Fibroblast of peridontal ligament (primary cell): ENCODE measurements around the gene CDC23.
A peak's percentile ranks its signal among the peaks of the same experiment; 100 is the strongest.
"Not testable (repeated sequence)": the region's sequence is repeated elsewhere in the genome, so short reads cannot be mapped to it uniquely, and the experiment has no call there.

Experiments
- DNase-seq: peaks from one replicate; pipeline ENCODE4 v3.0.0-alpha.2; 2010; ENCODE audit errors: extremely low read depth

Gene CDC23, protein sequence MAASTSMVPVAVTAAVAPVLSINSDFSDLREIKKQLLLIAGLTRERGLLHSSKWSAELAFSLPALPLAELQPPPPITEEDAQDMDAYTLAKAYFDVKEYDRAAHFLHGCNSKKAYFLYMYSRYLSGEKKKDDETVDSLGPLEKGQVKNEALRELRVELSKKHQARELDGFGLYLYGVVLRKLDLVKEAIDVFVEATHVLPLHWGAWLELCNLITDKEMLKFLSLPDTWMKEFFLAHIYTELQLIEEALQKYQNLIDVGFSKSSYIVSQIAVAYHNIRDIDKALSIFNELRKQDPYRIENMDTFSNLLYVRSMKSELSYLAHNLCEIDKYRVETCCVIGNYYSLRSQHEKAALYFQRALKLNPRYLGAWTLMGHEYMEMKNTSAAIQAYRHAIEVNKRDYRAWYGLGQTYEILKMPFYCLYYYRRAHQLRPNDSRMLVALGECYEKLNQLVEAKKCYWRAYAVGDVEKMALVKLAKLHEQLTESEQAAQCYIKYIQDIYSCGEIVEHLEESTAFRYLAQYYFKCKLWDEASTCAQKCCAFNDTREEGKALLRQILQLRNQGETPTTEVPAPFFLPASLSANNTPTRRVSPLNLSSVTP

DNA sequence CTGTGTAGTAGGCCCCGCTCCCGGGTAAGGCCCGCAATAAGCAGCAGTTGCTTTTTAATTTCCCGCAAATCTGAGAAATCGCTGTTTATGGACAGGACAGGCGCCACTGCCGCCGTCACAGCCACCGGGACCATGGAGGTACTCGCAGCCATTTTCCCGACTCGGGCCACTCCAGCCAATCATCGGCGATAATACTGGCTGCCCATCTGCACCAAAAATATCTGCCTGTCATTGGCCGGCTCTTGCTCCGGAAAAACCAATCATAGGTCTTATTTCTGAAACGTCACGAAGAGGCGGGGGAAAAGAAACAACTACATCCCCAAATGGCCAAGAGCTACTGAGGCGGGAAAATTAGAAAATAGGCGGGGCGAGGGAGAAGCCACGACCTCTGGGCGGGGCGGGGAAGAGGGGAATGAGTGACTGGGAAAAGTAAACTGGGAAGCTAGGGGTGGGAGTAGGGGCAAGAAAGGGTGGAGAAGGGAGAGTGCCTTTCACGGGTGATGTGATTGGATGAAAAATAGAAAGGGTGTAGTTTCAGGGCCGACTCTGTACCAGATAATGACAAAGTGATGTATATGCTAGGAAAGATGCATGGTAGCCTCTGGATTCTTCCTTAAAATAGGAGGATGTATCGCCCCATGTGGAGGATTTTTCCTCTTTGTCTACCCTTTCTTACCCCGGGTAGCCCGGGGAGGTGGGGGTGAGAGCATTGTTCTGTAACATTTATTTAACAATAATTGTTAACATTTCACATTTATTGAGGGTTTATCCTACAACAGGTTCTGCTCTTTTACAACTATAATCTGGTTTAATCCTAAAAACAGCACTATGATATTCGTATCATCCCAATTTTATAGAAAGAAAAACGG is at the start of gene CDC23:
Gene CDC23, minus strand, starts transcription at position 163 of the 869 bp plus-strand sequence. Its CDS starts 11 bp downstream, at position 152.
- peak; percentile 98 for DNase-seq

DNA sequence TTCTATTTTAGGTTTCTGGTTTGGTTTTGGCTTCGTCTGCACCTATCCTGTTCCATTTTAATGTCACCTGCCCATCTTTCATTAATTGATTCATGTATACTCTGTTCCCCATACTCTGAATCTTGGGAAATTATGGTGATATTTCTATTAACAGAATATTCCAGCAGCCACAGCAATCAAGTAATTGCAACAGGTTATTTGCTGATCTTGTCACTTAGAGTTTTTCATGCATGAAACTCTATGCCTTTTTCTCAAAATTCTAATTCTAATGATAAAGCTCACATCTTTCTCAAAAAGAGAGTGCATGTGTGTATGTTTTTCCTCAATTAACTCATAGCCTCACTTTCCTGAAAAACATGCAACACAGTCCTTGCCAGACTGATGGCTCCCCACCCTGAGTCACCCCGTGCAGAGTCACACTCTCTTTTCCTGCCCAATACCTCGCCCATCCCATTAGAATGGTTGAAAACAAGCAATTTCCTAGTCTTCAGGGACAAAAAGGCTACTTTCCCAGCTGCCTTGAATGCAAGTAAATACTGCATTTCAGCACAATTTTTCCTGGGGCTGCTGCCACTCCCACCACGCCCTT is 45.7 kb upstream of the CDC23 start:
- DNase-seq = no peak

DNA sequence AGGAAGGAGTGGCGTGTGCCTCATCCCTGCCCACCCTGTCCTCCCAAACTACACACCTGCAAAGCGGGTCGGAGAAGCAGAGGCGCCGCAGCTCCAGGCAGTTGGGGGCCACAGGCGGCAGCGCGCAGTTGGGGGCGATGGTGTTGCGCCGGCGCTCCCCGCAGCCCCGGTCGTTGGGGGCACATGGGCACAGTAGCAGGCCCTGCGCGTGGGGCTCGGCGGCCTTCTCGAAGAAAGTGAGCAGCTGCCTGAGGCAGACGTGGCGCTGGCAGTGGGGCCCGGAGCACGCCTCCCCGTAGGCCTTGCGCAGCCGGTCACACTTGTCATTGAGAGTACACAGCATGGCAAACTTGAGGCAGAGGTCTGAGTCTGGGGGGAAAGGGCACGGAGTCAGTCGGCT is 44.5 kb upstream of the CDC23 start:
- DNase-seq = no peak

DNA sequence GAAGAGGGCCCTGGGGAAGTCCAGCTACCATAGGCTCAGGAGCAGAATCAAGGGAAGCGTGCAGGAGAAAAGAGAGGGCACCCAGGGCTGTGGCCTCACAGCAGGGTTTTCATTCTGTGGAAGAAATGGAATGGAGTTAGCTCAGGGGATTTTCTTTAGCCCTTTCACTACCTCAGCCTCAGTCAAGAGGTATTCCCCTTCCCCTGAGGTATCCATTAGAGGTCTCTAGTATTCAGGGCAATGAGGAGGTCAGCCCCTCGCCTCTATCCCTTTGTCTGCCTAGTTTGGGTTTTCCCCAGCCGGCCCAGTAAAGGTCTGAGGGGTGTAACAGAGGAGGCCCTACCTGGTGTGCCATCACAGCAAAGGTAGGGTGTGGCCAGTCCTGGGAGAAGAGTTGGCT is 39.8 kb upstream of the CDC23 start:
- DNase-seq = no peak

DNA sequence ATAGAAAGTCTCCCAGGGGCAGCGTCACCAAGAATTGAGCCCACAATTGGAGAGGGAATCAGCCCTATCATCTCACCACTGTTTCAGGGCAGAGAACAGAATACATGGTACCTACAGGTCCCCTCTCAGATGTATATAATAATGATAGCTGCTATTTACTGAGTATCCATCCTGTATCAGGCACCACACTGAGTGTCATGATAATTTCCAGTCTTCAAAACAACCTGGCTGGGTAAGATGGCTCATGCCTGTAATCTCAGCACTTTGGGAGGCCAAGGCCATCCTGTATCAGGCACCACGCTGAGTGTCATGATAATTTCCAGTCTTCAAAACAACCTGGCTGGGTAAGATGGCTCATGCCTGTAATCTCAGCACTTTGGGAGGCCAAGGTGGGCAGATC is 34.7 kb upstream of the CDC23 start:
- DNase-seq = not testable (repeated sequence)

DNA sequence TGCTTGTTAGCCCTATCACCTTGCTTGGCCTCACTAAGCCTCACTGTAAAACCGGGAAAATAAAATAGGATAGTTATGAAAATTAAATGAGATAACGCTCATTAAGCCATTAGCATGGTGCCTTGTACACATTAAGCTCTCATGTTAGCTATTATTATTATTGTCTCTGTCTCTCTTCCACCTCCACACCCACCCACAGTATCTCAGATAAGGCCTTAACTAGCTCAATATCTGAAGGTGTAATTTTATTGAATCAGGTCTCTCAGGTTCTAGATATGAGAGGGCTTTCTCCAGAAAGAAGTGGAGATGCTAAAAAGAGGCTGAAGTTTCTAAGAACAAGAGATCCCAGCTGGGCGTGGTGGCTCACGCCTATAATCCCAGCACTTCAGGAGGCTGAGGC is 33.7 kb upstream of the CDC23 start:
- no peak for DNase-seq

DNA sequence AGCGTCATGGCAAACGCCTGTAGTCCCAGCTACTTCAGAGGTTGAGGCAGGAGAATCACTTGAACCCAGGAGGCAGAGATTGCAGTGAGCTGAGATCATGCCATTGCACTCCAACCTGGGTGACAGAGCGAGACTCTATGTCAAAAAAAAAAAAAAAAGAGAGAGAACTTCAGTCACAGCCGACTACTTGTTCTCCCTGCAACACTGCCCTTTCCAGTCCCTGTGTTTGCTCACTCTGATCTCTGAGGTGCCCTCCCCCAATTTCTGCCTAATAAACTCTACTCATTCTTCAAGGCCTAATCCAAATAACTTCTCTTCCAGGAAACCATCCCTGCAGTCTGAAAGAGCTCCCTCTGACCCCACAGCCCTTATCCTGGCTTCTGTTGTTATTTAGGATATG is 33.2 kb upstream of the CDC23 start:
- DNase-seq = no peak

DNA sequence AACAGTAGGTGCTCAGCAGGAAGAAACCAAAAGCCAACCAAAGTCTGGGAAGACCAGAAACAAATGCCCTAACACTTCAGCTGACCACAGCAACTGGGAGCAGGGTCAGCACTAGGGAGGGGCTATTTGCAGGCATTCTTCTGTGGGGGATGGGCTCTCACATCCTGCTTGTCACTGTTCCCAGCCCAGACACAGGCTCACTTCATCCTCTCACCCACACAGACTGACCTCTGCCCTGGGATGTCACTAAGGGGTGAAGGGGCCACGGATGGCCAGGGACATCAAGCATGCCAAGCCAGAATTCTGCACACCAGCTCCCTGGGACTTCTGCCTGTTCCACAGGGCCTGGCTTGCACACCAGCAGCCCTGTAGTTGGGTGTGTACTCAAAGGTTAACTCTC is 32.6 kb upstream of the CDC23 start:
- no peak for DNase-seq

DNA sequence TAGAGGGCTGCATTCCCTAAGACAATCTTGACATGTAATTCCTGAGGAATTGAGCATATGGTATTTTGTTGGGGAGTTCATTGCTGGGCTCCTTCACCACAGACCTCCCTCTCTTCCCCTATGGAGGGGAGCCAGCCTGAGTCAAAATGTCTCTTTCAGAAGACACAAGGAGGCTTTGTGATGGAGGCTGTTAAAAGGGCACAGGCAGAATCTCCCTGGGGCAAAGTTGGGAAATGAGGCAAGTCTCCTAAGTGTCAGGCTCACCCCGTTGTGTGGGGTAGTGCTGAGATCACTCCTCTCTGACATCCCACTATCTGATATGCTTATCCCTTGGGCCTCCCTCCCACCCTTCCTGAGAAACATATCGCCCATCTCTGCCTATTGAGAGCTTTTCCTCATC is 30.7 kb upstream of the CDC23 start:
- DNase-seq = no peak

DNA sequence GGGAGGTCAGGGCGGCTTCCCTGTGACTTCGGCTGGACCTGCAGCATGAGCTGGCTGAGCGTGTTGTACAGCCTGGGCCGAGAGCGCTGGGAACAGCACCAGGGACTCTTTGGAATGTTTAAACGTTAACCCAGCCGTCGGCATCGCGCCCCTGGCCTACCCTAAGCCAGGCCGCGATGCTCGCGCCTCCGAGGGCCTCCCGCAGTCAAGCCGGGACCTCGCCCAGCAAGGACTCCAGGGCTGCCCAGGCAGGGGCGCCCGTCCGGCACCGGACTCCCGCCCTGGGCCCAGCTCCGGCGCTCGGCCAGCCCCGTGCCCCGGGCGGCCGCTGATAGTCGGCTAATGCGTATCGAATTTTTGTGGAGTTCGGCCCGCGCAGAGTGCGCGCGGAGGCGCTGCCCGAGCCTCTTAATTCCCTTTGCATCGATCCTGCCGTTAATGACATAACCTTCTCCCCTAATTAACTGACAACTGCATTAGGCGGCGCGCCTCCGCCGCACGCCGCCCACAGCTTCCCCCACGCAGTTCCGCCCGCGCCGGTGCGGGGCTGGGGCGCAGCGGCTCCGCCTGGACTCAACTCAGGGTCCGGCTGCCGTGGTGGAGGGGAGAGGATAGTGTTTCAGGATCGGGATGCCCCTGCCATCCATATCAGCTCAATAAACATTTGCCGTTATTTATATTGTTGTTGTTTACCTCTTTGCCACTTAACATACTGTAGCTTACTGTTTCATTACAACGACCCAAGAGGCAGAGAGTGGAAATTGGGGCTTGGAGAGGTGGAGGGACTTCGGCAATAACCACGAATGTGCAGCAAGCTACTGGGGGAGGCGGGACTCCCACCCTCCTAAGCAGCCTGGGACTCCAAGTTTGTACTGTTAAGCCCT is 28.8 kb upstream of the CDC23 start:
- no peak for DNase-seq

DNA sequence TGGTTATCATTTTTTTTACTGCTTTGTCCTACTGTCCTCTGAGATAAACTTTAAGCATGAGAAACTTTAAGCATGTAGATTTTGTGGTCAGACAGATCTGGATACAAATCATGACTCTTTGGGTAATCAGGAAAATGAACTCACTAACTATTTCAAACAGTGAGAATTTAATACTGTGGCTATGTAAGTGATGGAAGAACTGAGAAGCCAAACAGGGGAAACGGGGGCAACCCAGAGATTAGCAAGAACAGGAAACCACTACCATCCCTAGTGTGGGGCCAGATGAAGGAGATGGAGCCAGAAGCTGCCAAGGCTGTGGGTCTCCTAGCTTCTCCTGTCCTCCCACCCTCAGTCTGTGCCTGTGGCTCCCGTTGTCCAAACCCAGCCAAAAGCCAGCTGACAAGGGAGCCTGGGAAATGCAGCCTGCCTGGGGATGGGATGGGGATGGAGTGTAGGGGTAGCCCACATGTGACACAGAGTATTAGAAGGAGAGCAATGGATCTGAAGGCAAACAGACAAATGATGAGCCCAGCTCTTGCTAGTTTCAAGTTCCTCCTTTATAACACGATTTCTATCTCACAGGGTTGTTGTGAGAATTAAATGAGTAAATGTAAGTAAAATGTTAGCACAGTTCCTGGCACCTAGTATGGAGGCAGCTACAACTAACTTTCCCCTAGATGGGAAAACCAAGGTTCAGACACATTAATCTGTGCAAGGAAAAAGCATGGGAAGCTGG is 27.7 kb upstream of the CDC23 start:
- DNase-seq = no peak

DNA sequence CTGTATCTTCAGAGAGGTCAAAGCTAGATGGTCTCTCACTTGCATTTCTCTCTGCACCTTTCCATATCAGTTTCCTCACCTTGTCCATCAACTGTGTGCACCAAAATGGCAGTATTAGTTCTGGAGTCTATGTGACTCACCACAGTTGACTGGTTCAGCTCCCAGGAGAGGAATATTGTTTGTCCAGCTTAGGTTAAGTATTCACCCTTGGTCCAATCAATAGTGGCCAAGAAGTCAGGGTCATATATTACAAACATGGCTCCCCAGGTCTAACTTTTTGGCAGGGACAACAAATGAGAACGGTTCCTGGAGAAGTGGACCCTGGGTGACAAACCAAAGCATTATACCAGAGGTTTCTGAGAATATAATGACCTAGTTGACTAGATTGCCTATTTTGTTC is 24.9 kb upstream of the CDC23 start:
- DNase-seq = no peak

DNA sequence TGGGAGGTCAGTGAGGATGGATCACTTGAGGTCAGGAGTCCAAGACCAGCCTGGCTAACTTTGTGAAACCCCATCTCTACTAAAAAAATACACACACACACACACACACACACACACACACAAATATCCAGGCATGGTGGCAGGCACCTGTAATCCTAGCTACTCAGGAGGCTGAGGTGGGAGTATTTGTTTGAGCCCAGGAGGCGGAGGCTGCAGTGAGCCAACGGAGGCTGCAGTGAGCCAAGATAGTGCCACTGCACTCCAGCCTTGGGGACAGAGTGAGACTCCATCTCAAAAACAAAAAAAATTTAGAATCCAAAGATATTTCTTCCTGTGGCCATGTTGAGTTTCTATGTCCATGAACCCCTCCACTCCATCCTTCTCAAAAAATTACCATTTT is 21.5 kb upstream of the CDC23 start:
- no peak for DNase-seq

DNA sequence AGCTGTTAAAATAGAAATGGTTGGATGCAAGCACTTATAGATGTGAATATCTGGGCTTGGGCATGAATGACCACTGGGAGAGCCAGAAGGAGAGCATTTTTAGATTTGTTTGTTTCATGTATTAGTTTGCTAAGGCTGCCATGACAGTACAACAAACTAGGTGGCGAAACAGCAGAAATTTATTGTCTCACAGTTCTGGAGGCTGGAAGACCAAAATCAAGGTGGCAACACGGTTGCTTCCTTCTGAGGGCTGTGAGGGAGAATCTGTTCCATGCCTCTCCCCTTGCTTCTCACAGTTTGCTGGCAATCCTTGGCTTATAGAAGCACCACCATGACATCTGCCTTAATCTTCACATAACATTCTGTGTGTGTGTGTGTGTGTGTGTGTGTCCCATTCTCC is 20.2 kb upstream of the CDC23 start:
- no peak for DNase-seq

DNA sequence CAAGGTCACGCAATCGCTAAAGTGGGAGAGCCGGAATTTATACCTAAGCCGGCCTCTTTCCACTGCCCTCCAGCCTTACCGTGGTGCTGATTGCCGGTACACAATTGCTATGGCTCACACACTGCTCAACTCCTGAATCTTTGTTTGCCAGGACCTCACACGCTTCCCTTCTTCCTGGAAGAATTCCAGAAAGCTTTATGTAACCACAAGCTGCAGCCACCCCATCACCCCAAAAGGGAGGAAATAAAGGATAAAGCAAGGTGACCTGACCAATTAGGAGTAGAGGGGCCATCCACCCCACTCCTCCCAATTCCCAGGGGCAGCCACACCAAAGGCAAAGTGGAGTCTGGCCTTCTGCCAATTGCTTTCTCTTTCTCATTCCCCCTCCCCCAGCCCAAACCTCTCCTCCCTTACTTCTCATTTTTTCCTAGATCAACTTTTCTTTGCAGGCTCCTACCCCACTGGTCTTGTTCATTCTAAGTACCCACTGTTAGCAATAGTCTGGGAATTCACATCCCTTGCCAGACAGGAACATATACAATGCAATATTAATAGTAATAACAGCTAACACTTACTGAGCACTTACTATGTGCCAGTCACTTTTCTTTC is 18.0 kb upstream of the CDC23 start:
- peak; percentile 29 for DNase-seq

DNA sequence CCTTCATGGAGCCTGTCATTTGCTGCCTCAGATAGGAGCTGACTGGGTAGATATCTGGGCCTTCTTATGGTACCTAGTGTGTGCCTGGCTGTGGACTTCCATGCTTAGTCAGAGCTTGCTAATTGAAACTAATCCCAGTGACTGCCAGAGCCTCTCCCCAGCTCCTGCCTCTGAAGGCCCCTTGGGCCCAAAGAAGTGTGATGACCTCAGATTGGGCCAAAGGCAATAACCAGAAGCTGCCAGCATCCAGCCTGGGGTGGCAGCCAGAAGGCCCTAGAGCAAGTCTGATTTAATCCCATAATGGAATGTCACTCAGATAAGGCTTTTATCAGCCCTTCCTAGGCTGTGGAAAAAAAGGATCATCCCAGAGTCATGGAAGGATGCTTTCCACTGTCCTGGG is 17.1 kb upstream of the CDC23 start:
- DNase-seq = peak; percentile 61

DNA sequence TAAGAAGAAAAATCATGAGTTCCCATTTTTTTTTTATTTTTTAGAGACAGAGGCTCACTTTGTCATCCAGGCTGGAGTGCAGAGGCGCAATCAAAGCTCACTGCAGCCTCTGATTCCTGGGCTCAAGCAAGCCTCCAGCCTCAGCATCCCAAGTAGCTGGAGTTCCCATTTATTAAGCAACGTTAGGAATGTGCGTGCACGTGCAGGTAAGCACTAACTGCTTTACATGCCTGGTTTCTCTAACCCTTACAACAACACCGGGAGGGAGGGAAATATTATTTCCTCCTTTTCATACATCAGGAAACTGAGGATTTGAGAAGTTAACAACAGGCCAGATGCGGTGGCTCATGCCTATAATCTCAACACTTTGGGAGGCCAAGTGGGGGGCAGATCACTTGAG is 16.3 kb upstream of the CDC23 start:
- no peak for DNase-seq

DNA sequence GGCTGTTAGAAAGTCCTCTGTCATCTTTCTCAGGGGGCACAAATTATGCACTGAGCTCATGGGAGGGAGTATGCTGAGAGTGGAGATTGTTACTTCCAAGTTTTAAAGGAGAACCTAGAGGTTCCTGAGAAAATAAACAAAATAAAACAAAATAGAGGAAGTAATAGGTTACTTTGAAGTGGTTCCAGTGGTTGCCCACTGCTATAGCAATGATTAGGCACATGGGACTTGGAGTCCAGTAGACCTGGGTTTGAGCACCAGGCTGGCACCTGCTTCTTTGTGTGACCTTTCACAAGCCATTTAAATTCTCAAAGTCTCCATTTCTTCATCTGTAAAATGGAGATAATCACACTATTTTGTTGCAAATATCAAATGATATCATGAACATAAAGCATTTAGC is 13.8 kb upstream of the CDC23 start:
- DNase-seq = no peak

DNA sequence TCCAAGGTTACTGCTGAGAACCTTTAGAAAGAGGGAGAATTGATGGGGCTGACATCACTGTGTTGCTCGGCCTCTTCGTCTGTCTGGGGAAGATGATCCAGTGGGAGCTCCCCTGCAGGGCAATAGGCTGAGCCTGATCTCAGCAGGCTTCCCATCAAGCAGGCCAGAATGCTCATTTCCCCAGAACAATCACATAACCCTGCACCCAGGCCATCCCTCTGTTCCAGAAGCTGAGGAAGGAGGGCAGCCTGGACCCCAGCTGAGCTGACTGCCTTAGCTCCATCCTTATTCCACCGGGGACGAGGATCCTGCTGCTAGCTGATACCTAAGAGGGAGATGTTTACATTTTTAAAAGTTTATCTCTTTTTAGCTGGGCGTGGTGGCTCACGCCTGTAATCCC is 11.6 kb upstream of the CDC23 start:
- DNase-seq = no peak

DNA sequence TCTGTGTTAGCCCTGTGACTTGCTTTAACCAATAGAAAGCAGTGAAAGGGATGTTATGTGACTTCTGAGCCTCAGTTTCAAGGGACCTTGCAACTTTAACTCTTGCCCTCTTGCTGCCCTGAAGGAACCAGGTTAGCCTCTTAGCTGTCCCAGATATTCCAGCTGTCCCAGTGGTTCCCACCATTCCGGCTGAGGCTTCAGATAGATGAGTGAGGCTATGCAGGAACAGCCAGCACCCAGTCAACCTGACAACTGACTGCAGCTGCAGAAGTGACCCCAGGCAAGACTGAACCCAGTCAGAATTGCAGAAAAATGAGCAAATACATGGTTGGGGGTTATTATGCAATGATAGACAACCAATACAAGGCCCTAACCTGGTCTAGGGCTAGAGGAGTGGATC is 10.4 kb upstream of the CDC23 start:
- DNase-seq = no peak
